Bronchial epithelial cell (primary cell): ENCODE measurements around the gene FAM3D. TPM values are rescaled to one million over a fixed set of nuclear protein-coding genes. Genes with fewer than 3 reads are reported as not detected.

Experiments
- DNase-seq: peaks from one replicate; pipeline ENCODE4 v3.0.0-alpha.2; 2010; ENCODE audit warnings: low read depth
- FAIRE-seq: peaks from 2 replicates; lab custom pipeline; 2011; peaks lifted over from hg19 to GRCh38; lab: Jason Lieb, UNC
- H3K27me3 ChIP-seq: 2 replicates; pipeline ENCODE4 v1.5.1; 2011; ENCODE audit warnings: low read length; ENCODE audit not compliant: control insufficient read depth, insufficient read depth
- H3K36me3 ChIP-seq: 2 replicates; pipeline ENCODE4 v1.5.1; 2011; ENCODE audit warnings: low read length; ENCODE audit not compliant: control insufficient read depth, insufficient read depth
- H3K4me3 ChIP-seq: 2 replicates; pipeline ENCODE4 v1.5.1; 2011; ENCODE audit warnings: mild to moderate bottlenecking, low read depth, low read length, control low read depth
- CTCF ChIP-seq: IDR thresholded peaks from 2 replicates; pipeline ENCODE4 v1.5.1; 2011; ENCODE audit warnings: mild to moderate bottlenecking, moderate library complexity, low read length, control low read depth, inconsistent platforms; ENCODE audit not compliant: insufficient read depth, severe bottlenecking
- total RNA-seq: library from RNA; depleted of rRNA; stranded (reverse); fragments of >200 nt; gene quantifications from 2 replicates; pipeline ENCODE4 v1.2.1, GENCODE V29; 2014

The FAM3D gene
- total RNA-seq, 1 donor from 2014 or later, result 5.3 TPM

GRCh38 chr3:58661836-58662420 is 4.6 kb downstream of the FAM3D start:
- FAIRE-seq (no peak), DNase-seq (no peak)
- no peaks in the 10 kb centered on the region for H3K36me3 ChIP-seq
- H3K4me3 ChIP-seq, result no peak overlapping the region
- no peaks in the 10 kb centered on the region for H3K27me3 ChIP-seq
- no peak for TF ChIP-seq CTCF

- FAIRE-seq, result no peak
- no peak for TF ChIP-seq CTCF
- no peak for DNase-seq
- H3K36me3 ChIP-seq, result no peaks in the 10 kb centered on the region
- H3K27me3 ChIP-seq, result peaks cover 4% of the 10 kb centered on the region
- no peak overlapping the region for H3K4me3 ChIP-seq
Measured at GRCh38 chr3:58660998-58661397, 5.6 kb downstream of the FAM3D start.

- Histone ChIP-seq H3K36me3 (no peaks in the 10 kb centered on the region), H3K4me3 (no peak overlapping the region), H3K27me3 (peaks cover 4% of the 10 kb centered on the region)
- DNase-seq (peak; percentile 15), FAIRE-seq (peak; percentile 28)
- TF ChIP-seq CTCF, result peak; percentile 28
Measured at GRCh38 chr3:58659051-58659675, 7.4 kb downstream of the FAM3D start.

- Histone ChIP-seq H3K4me3 (no peak overlapping the region), H3K27me3 (peaks cover 4% of the 10 kb centered on the region), H3K36me3 (no peaks in the 10 kb centered on the region)
- no peak for FAIRE-seq
- no peak for TF ChIP-seq CTCF
- DNase-seq, result no peak
Measured at GRCh38 chr3:58658508-58658907, 8.1 kb downstream of the FAM3D start.

GRCh38 chr3:58657571-58658141 is 8.9 kb downstream of the FAM3D start:
- H3K4me3 ChIP-seq, result no peak overlapping the region
- DNase-seq, result peak; percentile 9
- FAIRE-seq, result no peak
- TF ChIP-seq CTCF, result no peak
- H3K36me3 ChIP-seq, result no peaks in the 10 kb centered on the region
- H3K27me3 ChIP-seq, result peaks cover 4% of the 10 kb centered on the region
